ENCODE data around the gene SECTM1.
"Not testable (repeated sequence)": the region's sequence is repeated elsewhere in the genome, so short reads cannot be mapped to it uniquely, and the experiment has no call there.

Gene SECTM1

DNA sequence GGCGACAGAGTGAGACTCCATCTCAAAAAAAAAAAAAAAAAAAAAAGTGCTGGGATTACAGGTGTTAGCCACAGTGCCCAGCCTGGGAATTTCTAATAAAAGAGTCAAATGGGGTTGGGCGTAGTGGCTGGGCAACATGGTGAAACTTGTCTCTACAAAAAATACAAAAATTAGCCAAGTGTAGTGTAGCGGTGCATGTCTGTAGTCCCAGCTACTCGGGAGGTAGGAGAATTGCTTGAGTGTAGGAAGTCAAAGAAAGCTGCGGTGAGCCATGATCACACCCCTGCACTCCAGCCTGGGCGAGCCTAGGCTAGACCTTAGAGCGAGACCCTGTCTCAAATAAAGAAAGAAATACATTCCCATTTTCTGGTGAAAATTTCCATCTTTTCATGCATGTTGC, 35.6 kb upstream of the SECTM1 start:
- no peak for DNase-seq (ENCODE audit: low read depth in 2 of 2)

DNA sequence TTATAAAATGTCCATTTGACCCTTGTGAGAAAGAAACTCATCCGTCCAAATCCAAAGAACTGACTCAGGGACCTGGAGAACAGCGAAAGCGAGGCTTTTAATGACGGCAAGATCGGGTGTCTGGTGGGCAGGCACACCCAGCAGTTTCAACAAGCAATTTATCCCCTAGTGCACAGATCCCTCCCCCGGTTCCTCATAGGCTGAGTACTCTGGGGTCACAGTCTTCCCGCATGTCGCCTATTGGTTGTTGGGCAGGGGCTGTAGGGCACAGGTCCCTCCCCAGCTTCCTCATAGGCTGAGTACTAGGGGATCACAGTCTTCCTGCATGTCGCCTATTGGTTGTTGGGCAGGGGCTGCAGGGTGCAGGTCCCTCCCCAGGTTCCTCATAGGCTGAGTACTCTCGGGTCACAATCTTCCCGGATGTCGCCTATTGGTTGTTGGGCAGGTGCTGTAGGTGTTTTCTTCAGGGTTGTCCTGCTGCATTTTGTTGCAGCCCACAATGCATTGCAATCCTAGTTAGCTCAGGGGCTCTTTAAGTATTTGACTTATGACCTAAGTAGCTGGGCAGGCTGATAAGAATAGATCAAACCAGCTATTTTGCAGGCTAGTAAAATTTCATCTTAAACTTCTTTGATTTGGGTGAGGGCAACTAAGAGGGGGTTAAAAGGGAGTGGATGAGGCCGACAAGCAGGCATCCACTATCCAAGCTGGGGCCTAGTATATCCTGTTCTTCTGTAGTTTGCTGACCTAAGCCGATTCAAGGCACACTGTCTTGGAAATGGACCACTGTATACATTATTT, 34.4 kb upstream of the SECTM1 start:
- DNase-seq (ENCODE audit: low read depth in 2 of 2), result no peak

DNA sequence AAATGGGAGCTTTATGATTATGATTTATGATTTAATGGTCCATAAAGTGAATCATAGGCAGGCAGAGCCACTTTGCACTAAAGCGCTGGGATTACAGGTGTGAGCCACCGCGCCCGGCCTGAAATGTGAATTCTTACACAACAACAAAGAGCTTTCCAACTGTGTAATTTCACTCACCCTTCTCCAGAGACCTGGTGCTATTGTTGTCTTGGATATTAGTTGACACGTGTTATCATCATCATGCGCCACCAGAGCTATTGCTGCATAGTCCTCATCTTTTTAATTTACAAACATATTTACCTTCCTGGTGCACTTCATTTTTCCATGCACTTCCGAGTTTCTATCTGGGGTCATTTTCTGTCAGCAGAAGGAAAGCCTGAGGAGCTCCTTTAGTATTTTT, 33.2 kb upstream of the SECTM1 start:
- DNase-seq (ENCODE audit: low read depth in 2 of 2), result no peak

DNA sequence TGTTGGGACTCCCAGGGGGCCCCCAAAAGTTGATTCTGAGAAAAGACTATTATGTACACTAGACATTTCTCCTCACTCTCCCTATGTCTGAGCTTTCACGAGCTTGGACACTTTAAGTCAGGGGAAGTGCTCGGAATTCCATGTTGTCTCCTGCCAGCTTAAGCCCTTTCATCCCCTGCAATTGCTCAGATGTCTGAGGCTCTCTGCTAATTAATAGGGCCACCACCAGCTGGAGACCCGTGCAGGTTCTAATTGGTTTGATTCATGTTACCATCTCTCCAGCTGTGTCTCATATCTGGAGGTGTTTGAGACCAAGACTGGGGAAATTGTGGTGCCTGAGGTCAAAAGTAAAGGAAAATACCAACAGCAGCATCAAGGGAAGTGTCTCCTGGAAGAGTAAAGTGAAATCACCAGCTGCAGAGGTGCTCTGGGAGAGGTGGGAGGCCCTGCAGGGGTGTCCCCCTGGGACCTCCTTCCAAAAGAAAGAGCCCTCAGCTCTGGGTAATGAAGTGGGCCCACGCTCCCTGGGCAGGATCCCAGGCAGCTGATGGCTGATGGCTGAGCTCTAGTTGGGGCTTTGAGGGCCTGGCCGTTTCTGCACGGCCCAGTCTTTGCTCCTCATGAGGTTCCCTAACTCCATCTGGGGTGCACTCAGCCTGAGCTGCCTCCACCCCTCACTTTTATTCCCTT, 32.2 kb upstream of the SECTM1 start:
- no peak for DNase-seq (ENCODE audit: low read depth in 2 of 2)

DNA sequence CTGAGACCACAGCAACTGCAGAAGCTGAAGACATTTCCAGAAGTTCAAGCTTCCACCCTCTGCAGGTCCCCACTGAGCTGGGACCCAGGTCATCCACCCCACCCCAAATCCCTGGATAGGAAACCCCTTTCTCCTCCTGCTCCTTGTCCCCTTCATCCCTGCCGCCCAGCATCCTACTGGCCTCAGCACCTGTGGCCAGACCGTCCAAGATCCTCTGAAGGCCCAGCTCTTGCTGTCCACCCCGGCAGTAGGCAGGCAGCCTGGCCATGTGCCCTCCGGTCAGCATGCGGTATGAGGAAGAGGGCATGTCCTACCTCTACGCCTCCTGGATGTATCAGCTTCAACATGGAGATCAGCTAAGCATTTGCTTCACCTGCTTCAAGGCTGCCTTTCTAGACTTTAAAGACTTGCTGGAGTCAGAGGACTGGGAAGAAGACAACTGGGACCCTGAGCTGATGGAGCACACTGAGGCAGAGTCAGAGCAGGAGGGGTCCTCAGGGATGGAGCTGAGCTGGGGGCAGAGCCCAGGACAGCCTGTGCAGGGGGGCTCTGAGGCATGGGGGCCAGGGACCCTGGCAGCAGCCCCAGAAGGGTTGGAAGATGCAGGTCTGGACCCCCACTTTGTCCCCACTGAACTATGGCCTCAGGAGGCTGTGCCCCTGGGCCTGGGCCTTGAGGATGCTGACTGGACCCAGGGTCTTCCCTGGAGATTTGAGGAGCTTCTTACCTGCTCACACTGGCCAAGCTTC, 28.5 kb upstream of the SECTM1 start:
- DNase-seq (ENCODE audit: low read depth in 2 of 2), result no peak

DNA sequence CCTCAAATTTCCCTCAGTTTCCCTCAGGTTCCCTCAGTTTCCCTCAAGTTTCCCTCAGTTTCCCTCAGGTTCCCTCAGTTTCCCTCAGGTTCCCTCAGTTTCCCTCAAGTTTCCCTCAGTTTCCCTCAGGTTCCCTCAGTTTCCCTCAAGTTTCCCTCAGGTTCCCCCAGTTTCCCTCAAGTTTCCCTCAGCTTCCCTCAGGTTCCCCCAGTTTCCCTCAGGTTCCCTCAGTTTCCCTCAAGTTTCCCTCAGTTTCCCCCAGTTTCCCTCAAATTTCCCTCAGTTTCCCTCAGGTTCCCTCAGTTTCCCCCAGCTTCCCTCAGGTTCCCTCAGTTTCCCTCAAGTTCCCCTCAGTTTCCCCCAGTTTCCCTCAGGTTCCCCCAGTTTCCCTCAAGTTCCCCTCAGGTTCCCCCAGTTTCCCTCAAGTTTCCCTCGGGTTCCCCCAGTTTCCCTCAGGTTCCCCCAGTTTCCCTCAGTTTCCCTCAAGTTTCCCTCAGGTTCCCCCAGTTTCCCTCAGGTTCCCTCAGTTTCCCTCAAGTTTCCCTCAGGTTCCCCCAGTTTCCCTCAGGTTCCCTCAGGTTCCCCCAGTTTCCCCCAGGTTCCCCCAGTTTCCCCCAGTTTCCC, 26.0 kb upstream of the SECTM1 start:
- DNase-seq (ENCODE audit: low read depth in 2 of 2), result not testable (repeated sequence)

DNA sequence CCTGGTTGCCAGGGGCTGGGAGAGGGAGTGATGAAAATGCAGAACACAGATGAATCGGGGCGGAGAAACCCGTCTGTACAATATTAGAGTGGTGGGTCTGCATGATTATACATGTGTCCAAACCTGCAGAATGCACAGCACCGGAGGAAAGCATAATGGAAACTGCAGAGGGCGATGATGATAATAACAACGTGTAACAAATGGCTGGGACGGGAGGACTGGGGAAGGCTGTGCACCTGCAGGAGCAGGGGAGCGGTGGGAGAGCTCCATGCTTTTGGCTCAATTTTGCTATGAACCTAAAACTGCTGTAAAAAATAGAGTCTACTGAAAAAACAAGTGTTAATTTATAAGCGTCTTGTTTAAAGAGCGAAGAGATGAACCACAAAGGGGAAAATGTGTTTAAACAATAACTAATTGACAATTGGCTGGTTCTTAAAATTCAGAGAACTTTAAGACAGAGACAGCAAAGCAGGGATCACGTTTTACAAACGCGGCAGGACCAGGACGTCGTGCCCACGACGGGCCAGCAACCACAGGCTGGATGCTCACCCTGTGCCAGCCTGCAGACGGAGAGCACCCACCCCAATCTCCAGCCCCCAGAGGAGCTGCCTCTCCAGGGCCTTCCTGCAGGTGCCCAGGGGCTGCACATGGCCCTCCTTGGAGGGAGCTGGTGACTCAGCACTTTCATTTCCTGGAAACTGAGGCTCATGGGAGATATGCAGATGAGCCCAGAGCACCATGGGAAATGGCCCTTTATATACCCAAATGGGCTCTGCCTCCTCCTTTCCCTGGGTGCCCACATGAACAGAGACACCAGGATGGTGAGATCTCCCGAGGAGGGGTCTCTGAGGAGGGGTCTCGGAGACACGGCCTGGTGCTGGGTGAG, 25.1 kb upstream of the SECTM1 start, which contains the start of gene TEX19:
TEX19 (plus strand) TSS at position 783 of the 886 bp plus-strand sequence. CDS start 2,904 bp downstream, outside the sequence.
- no peak for DNase-seq (ENCODE audit: low read depth in 2 of 2)

DNA sequence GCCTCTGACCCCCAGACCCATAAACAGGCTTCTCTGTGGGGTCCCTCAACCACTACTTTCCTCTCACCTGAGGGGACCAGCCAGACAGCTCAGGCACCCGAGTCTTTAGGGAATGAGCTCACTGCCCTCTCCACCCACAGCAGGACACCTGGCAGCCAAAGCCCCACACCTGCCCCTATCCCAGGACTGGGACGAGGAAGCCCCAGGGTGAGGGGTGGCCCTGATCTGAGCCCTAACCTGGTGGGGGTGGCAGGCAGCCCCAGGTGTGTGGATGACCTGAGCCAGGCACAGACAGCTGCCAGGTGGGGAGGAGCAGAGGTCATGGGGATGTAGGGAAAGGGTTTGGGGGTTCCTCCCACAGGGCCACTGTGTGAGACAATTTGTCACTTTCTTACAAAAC, 23.8 kb upstream of the SECTM1 start:
- DNase-seq (ENCODE audit: low read depth in 2 of 2), result no peak

DNA sequence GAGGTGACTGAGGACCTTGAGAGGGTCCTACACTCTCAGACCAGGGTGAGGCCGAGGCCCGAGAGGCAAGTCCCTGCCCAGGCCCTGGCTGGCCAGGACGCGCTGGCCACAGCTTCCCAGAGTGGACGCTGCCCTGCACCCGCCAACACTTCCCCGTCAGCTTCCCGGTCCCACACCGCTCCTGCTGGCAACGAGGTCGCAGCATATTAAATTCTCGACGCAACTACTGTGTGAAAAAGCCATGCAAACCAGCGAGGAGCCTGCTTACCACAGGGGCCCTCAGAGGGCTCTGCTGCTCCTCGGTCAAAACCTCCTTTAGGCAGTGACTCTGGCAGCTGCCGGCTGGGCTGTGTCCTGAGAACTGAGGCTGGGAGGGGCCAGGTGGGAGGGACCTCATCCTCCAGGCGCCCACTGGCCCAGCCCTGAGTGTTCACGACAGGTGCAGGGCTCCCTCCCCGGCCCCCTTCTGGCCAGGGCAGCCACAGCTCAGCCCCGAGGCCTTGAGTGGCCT, 23.3 kb upstream of the SECTM1 start:
- DNase-seq (ENCODE audit: low read depth in 2 of 2), result no peak

DNA sequence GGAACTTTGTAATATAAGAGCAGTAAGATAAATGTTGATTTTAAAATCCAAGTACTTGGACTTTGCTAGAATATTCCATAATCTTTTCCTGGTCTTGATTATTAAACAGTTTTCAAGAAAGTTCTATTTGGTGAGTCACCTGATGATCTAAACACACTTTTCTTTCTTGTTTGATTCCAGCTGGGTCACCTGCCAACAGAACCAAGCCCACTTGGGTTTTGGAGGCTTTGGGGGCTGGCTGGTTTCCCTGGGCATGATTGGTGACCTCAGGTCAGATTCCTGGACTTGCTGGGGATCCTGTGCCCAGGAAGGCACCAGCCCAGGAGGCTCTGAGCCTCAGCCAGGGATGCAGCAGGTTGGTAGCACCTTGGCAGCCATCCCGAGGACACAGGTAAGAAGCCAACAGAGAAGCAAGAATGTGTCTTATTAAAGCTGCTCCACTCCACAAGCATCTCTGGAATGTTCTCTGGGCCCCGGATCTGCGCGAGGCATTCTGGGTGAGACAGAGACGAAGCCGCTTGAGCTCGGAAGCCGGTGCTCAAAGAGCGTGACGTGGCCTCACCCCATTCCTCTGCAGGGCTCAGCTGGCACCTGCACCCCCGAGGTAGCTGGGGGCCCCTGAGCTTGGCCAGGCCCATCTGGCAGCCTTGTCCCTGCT, 22.3 kb upstream of the SECTM1 start:
- no peak for DNase-seq (ENCODE audit: low read depth in 2 of 2)

DNA sequence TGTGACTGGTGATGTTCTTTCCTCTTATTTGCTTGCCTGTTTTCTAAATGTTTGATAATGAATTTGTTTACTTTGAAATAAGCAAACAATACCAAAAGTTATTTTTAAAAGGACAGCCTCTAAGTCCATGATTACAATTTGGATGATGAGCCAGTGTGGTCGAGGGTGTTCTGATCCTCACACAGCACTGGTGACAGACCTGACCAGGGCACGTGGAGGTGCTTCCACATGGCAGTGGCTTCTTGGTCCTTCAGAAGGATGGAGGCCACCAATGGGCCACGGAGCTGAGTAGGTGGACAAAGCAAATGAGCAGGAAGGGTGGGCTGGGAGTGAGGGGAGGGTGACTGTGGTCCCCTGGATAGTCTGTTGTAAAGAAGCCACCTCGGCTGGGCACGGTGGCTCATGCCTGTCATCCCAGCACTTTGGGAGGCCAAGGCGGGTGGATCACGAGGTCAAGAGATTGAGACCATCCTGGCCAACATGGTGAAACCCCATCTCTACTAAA, 21.3 kb upstream of the SECTM1 start:
- DNase-seq (ENCODE audit: low read depth in 2 of 2), result no peak

DNA sequence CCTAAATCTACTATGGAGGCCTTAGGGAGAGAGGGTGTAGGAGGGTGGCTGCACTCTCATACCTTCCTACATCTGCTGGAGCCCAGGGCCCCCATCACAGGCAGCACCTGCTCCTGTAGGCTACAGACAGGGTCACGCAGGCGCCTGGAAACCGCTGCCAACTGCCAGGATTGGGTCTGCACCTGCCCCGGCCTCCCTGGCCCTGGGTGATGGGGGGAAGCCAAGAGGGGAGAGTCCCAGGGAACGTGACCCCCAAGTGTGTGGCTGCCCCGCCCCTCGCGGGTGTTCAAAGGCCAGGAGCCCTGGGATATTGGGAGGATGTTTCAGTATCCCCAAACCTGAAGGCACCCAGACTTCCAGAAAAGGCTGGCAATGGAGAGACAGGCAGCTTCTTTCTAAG, 19.9 kb upstream of the SECTM1 start:
- no peak for DNase-seq (ENCODE audit: low read depth in 2 of 2)

DNA sequence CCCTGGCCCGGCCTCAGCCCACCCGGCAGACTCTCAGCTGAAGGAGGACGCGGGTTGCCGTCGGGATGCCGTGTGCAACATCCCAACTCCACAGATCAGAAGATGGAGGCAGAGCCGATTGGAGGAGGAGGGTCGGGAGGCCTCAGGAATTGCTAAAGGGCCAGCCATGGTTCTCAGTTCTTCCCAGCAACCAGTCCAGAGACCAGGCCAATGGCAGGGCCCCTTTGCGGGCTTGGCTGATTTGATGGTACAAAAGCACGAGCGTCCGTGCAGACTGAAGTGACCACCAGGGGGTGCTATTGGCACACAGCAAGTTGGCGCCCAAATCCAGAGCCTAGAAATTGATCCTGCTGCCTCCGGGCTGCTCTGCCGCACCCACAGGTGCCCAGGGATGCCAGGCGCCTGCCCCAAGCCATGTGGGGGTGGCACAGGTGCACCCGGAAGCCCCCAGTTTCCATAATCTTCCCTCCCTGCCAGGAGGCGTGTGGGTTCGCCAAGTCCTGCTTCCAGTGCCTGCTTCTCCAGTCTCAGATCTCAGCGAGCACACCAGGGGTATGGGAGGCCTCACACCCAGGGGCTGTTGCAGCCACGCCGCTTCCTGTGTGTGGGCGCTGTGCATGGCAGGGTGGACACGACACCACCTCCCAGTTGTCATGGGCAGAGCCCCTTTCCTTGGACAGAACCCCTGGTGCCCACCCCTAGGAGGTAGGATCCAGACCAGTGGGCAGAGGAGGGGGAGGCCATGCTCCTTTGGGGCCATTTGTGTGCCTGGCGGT, 18.3 kb upstream of the SECTM1 start:
- peak; percentile 76 to 79 for DNase-seq (ENCODE audit: low read depth in 2 of 2)

DNA sequence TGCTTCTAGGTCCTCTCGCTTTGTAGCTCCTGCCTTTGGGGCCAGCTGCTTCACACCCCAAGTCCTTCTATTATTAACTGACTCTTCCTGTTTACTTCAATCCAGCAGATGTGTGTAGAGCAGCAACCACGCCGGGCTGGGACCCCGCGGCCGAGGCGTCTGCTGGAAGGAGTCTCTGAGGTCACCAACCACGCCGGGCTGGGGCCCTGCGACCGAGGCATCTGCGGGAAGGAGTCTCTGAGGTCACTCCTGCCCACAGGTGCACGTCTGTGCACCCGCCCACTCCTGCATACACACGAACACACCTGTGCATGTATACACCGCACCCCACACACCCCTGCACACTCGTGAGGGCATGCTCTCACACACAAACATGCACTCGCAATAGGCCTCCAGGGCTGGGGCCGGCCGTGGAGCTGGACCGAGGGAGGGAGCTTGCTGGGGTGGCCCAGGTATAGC, 17.7 kb upstream of the SECTM1 start:
- no peak for DNase-seq (ENCODE audit: low read depth in 2 of 2)

DNA sequence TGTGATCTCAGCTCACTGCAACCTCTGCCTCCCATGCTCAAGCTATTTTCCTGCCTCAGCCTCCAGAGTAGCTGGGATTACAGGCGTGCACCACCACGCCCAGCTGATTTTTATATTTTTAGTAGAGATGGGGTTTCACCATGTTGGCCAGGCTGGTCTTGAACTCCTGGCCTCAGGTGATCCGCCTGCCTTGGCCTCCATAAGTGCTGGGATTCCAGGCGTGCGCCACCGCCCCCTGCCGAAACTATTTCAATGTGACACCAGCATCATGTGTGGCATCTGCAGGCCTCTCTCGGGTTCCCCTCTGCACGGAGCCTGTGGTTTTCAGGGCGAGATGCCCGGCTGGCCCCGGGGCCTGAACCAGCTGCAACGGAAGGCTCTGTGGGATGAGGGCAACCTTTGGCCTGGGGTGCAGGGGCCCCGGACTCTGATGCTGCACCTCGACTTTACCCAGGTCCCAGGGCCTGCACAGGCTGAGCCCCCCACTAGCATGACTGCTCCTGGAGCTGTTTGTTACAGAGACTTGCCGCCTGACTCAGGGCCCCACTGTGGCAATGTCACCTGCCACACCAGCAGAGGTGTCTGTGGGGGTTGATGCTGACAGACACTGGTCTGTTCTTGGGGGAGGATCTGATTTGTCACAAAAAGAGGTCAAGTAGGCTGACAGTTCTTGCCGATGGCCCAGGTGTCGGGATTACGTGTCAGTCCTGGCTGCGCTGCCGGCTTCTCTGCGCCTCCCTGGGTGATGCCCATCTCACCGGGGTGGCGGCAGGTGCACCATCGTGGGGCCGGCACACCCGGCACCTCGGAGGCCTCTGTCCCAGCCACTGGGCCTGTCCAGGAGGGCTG, 16.8 kb upstream of the SECTM1 start:
- DNase-seq (ENCODE audit: low read depth in 2 of 2), result no peak

DNA sequence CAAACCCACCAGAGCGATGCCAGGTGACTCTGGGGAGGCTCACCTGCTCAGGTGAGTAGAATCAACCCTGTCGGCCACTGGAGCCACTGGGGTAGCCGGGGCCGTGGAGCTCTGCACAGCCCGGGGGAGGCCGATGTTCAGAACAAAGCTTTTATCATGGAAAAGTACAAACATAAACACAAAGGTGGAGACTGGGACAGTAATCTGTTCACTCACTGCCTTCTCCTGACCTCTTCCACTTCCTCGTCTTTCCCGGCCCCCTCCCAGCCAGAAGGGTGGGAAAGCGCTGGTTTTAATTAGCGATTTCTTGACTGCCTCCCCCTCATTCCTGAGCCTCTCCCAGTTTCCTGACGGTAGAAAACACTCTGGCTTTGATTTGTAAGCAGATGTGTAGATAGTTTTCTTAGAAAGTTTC, 15.7 kb upstream of the SECTM1 start:
- no peak for DNase-seq (ENCODE audit: low read depth in 2 of 2)

DNA sequence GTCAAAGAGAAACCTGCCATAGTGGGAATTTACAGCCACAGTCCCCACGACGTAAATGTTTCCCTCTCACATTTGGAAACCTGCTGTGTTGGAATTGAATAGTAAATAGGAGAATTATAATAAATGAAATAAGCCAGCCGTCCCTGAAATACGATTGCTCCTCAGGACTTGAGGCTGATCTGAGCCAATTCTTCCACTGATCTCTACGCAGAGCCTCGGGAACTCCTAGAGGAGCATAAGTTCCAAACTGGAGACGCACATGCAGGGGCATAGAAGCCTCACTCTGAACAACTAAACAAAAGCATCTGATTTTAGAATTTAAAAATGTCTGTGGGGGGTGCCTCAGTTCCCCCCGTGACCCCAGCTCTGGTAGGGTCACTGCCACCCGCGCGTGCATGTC, 15.3 kb upstream of the SECTM1 start:
- DNase-seq (ENCODE audit: low read depth in 2 of 2), result no peak

DNA sequence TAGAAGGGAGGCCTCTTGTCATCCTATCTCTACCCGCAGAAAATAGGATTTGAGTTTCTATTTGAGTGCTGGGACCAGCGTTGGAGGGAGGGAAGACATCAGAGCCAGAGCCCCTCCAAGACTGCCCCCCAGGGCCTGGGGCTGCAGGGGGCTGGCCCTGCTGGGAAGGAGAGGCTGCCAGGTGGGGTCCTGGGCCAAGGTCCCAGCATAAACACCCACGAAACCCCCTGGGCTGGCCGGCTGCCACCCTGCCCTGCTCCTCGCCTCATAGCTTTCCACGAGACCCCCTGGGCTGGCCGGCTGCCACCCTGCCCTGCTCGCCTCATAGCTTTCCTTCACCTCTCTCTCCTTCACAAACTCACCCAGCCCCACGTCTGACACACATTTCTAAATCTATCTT, 14.9 kb upstream of the SECTM1 start:
- DNase-seq (ENCODE audit: low read depth in 2 of 2), result no peak
